AG04450 (cell line): Measurements from ENCODE around the gene SULT1A2. TPM values are rescaled to one million over a fixed set of nuclear protein-coding genes. Genes with fewer than 3 reads are reported as not detected.

Source experiments
- CTCF ChIA-PET: fragments of 300-600, 350-600 bp; formaldehyde crosslinking; extraction: SDS; loops from one replicate; lab custom pipeline; 2022; ENCODE audit warnings: antibody characterized with exemption, inconsistent platforms; lab: Charles Lee
- POLR2A ChIA-PET: fragments of 350-600 bp; formaldehyde crosslinking; extraction: SDS; loops from one replicate; lab custom pipeline; 2021; ENCODE audit warnings: antibody characterized with exemption, inconsistent platforms; lab: Yijun Ruan, JAX
- DNase-seq: peaks from one replicate; pipeline ENCODE4 v3.0.0-alpha.2; 2011; ENCODE audit warnings: low read depth, low spot score
- H3K27ac ChIP-seq: one replicate; pipeline ENCODE4 v1.5.1; 2012; ENCODE audit warnings: low read depth, low read length, control low read depth
- H3K27me3 ChIP-seq: one replicate; pipeline ENCODE4 v1.6.0; 2012; ENCODE audit warnings: low read length; ENCODE audit not compliant: control insufficient read depth, insufficient read depth
- H3K4me3 ChIP-seq: 2 replicates; pipeline ENCODE4 v1.5.1; 2011; ENCODE audit warnings: mild to moderate bottlenecking, low read depth, low read length, control low read depth
- H3K9me3 ChIP-seq: 2 replicates; pipeline ENCODE4 v1.5.1; 2012; ENCODE audit warnings: low read length; ENCODE audit not compliant: control insufficient read depth, insufficient read depth
- polyA plus RNA-seq: library from polyadenylated mRNA; depleted of rRNA; stranded (reverse); fragments of >200 nt; gene quantifications from 2 replicates; pipeline ENCODE4 v1.2.3, GENCODE V29; 2011
- TF ChIP-seq, protein P1 (sequence below): IDR thresholded peaks from 2 replicates; pipeline ENCODE4 v1.5.1; 2011; ENCODE audit warnings: low read depth, low read length, control low read depth, inconsistent platforms

Gene SULT1A2
- polyA plus RNA-seq, 1 experiment, result 0.12 TPM

DNA sequence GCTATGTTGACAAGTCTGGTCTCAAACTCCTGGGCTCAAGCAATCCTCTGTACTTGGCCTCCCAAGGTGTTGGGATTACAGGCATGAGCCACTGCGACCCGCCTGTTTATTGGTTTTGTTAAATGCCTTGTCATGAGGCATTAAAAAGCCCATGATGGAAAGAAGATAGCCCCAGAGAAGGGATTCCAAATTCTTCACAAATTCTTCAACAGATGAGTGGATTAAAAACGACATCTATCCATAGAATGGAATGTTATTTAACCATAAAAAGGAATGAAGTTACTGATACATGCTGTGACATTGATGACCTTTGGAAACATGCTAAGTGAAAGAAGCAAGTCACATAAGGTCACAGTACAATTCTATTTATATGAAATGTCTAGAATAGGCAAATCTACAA lies 38.4 kb downstream of the SULT1A2 start:
- DNase-seq, result no peak
- Histone ChIP-seq H3K9me3 (no peaks in the 10 kb centered on the region; the same call in 1 of the 2 replicates), H3K27ac (no peak overlapping the region), H3K4me3 (no peak overlapping the region), H3K27me3 (no peaks in the 10 kb centered on the region)
- CTCF ChIA-PET, result no interaction called here
- TF ChIP-seq, protein P1, sequence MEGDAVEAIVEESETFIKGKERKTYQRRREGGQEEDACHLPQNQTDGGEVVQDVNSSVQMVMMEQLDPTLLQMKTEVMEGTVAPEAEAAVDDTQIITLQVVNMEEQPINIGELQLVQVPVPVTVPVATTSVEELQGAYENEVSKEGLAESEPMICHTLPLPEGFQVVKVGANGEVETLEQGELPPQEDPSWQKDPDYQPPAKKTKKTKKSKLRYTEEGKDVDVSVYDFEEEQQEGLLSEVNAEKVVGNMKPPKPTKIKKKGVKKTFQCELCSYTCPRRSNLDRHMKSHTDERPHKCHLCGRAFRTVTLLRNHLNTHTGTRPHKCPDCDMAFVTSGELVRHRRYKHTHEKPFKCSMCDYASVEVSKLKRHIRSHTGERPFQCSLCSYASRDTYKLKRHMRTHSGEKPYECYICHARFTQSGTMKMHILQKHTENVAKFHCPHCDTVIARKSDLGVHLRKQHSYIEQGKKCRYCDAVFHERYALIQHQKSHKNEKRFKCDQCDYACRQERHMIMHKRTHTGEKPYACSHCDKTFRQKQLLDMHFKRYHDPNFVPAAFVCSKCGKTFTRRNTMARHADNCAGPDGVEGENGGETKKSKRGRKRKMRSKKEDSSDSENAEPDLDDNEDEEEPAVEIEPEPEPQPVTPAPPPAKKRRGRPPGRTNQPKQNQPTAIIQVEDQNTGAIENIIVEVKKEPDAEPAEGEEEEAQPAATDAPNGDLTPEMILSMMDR, result no peak
- POLR2A ChIA-PET, result interaction anchor here (0.6 kb wide), 1 partner anchor 349 kb away, joined by 3 read pairs; no protein-coding TSS in a partner anchor

DNA sequence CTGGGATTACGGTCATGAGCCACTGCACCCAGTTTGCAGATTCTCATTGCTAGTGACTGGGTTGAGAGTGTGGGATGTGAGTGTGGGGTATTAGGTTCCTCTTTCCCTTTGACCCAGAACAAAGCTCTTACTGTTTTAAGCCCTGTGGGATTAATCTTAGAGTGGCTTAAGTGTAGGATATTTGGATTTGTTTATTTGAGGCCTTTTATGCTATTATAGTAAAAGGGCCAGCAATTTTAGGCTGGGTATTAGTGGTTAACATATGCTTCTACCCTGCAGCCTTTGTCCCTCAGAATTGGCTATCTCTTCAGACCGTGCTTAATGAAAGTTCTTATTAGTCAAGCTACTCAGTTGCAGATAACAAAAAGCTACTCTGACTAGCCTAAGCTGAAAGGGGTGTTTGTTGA lies 39.9 kb downstream of the SULT1A2 start:
- TF ChIP-seq, protein P1, result no peak
- ChIA-PET POLR2A (no interaction called here), CTCF (interaction anchor here (0.6 to 1.0 kb wide), 3 partner anchors 10 to 388 kb away, joined by 3 read pairs; no protein-coding TSS in a partner anchor)
- Histone ChIP-seq H3K27me3 (no peaks in the 10 kb centered on the region), H3K27ac (no peak overlapping the region), H3K9me3 (no peaks in the 10 kb centered on the region; the same call in 1 of the 2 replicates), H3K4me3 (no peak overlapping the region)
- no peak for DNase-seq

DNA sequence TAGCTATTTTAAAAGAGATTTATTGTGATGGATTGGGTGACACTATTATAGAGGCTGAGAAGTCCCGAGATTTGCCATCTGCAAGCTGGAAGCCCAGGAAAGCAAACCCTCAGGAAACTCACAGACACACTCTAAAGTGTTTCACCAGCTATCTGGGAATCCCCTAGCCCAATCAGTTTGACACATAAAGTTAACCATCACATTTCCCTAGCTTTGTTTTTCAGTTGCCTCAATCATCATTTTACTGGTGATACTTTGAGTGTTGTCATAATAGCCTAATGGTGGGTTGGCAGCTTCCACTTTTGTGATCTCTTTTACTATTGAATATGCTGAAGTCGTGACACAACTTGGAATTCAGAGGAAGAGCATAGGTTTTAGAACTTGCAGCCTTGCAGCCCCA lies 41.3 kb downstream of the SULT1A2 start:
- CTCF ChIA-PET, result interaction anchor here (2.2 kb wide), 1 partner anchor 10 kb away, joined by 8 read pairs; no protein-coding TSS in a partner anchor
- Histone ChIP-seq H3K9me3 (no peaks in the 10 kb centered on the region; the same call in 1 of the 2 replicates), H3K27ac (no peak overlapping the region), H3K27me3 (no peaks in the 10 kb centered on the region), H3K4me3 (no peak overlapping the region)
- TF ChIP-seq, protein P1, result no peak
- POLR2A ChIA-PET, result no interaction called here
- DNase-seq, result no peak

DNA sequence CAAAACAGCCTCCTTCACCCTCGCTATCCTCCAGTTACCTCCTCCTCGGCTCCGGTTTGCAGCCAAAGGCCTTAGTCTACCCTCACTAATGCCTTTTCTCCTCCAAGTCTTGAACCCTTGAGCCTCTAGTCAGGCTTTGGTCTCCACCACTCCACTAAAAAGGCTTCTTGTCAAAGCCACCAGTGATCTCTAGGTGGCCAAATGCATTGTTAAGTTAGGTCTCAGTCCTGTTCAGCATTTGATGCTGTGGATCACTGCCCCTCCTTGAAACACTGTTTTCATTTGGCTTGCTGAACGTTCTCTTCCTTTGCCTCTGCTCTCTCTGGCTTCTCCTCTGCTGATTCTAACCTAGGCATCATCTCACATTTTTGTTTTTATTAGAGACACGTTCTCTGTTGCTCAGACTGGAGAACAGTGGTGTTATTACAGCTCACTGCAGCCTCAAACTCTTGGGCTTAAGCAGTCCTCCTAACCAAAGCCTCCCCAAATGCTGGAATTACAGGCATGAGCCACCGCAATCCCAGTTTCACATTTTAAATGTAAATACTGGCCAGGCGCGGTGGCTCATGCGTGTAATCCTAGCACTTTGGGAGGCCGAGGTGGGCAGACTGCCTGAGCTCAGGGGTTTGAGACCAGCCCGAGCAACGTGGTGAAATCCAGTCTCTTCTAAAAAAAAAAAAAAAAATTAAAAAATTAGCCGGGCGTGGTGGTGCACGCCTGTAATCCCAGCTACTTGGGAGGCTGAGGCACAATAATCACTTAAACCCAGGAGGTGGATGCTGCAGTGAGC lies 42.0 kb downstream of the SULT1A2 start:
- Histone ChIP-seq H3K4me3 (peak overlapping the region; percentile 64), H3K27ac (no peak overlapping the region), H3K27me3 (no peaks in the 10 kb centered on the region), H3K9me3 (no peaks in the 10 kb centered on the region; the same call in 1 of the 2 replicates)
- DNase-seq, result no peak
- TF ChIP-seq, protein P1, result no peak
- CTCF ChIA-PET, result interaction anchor here (1.6 to 2.2 kb wide), 2 partner anchors 10 to 63 kb away, joined by 4 to 8 read pairs; partner anchors contain the start of gene CLN3
- POLR2A ChIA-PET, result interaction anchor here (0.6 kb wide), 1 partner anchor 308 kb away, joined by 3 read pairs; no protein-coding TSS in a partner anchor
